ENCODE measurements around the gene SUFU.

DNA sequence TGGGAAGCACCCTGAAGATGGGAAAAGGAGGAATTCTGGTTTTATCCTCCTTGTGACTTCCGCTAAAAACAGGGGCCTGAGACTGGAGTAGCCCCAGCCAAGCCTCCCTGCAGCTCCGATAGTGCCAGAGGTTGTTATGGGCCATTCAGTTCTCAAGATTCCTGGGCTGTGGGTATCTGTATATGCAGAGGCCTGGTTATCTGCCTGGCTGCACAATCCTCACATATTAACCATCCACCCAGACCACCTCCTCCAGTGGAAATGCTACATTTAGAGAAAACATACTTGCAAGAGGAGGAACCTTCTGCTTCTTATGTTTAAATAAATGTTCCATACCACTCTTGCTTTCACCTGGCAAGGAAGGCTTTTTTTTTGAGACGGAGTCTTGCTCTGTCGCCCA, 175.8 kb downstream of the SUFU start:
- TF ChIP-seq POLR2A (IDR thresholded peaks at IDR 0.05; ENCODE audit: low read length) (no peak), GATA1 (IDR thresholded peaks at IDR 0.05; ENCODE audit: low read depth, low read length) (no peak)

Data from erythroblast (primary cell).